Neural progenitor cell (in vitro differentiated cells): ENCODE measurements around the gene RHBG. TPM values are rescaled to one million over a fixed set of nuclear protein-coding genes. Genes with fewer than 3 reads are reported as not detected.
"Not testable (repeated sequence)": the region's sequence is repeated elsewhere in the genome, so short reads cannot be mapped to it uniquely, and the experiment has no call there.

Experiments used
- DNase-seq: peaks from one replicate; pipeline ENCODE4 v3.0.0-alpha.2; 2016; ENCODE audit warnings: low spot score
- H2AFZ ChIP-seq: fragments of 200-600 bp; sonication (generic); replicated peaks from 2 replicates; pipeline ENCODE4 v1.6.1; 2016; ENCODE audit warnings: antibody characterized with exemption
- H3F3A ChIP-seq: fragments of 200-600 bp; sonication (generic); 2 replicates; pipeline ENCODE4 v1.6.1; 2016; ENCODE audit warnings: antibody characterized with exemption, low read depth
- H3K27ac ChIP-seq: fragments of 200-600 bp; sonication (generic); 2 replicates; pipeline ENCODE4 v1.5.1; 2016; ENCODE audit warnings: mild to moderate bottlenecking
- H3K27me3 ChIP-seq: fragments of 200-600 bp; sonication (generic); 2 replicates; pipeline ENCODE4 v1.6.1; 2016; ENCODE audit warnings: mild to moderate bottlenecking, moderate library complexity
- H3K36me3 ChIP-seq: fragments of 200-600 bp; sonication (generic); 2 replicates; pipeline ENCODE4 v1.5.1; 2016
- H3K4me1 ChIP-seq: fragments of 200-600 bp; sonication (generic); 2 replicates; pipeline ENCODE4 v1.6.1; 2016; ENCODE audit warnings: mixed run types
- H3K4me2 ChIP-seq: fragments of 200-600 bp; sonication (generic); 2 replicates; pipeline ENCODE4 v1.6.1; 2016
- H3K4me3 ChIP-seq: fragments of 200-600 bp; sonication (generic); 2 replicates; pipeline ENCODE4 v1.5.1; 2016
- H3K79me2 ChIP-seq: fragments of 200-600 bp; sonication (generic); 2 replicates; pipeline ENCODE4 v1.6.1; 2016; ENCODE audit warnings: low read depth
- H3K9ac ChIP-seq: fragments of 200-600 bp; sonication (generic); 2 replicates; pipeline ENCODE4 v1.6.1; 2016
- H3K9me3 ChIP-seq: fragments of 200-600 bp; sonication (generic); 2 replicates; pipeline ENCODE4 v1.5.1; 2016; ENCODE audit warnings: low read depth
- H4K20me1 ChIP-seq: fragments of 200-600 bp; sonication (generic); 2 replicates; pipeline ENCODE4 v1.6.1; 2016; ENCODE audit warnings: low read depth
- H3K27ac Mint-ChIP-seq: 3 replicates; pipeline ENCODE4 v1.8.0; 2021; ENCODE audit warnings: mixed read lengths
- H3K27me3 Mint-ChIP-seq: 2 replicates; pipeline ENCODE4 v1.8.0; 2022; ENCODE audit warnings: low read depth, mild to moderate bottlenecking, inconsistent platforms, moderate library complexity, mixed read lengths; ENCODE audit not compliant: insufficient read depth
- H3K36me3 Mint-ChIP-seq: 3 replicates; pipeline ENCODE4 v1.8.0; 2021; ENCODE audit warnings: mixed read lengths
- H3K4me1 Mint-ChIP-seq: 3 replicates; pipeline ENCODE4 v1.8.0; 2021; ENCODE audit warnings: mixed read lengths
- H3K4me3 Mint-ChIP-seq: 3 replicates; pipeline ENCODE4 v1.8.0; 2021; ENCODE audit warnings: mild to moderate bottlenecking, moderate library complexity, mixed read lengths
- H3K9me3 Mint-ChIP-seq: 3 replicates; pipeline ENCODE4 v1.8.0; 2020; ENCODE audit warnings: mixed read lengths
- CTCF ChIP-seq: fragments of 200-600 bp; sonication (generic); IDR thresholded peaks from 2 replicates; pipeline ENCODE4 v1.5.1; 2017; ENCODE audit warnings: antibody characterized with exemption, mild to moderate bottlenecking
- EZH2 ChIP-seq: fragments of 200-600 bp; sonication (generic); IDR thresholded peaks from 2 replicates; pipeline ENCODE4 v1.6.1; 2017; ENCODE audit warnings: antibody characterized with exemption, mild to moderate bottlenecking, moderate library complexity
- EZH2phosphoT487 ChIP-seq: fragments of 200-600 bp; sonication (generic); IDR thresholded peaks from 2 replicates; pipeline ENCODE4 v1.6.1; 2017; ENCODE audit warnings: antibody characterized with exemption
- total RNA-seq: library from RNA; depleted of rRNA; stranded (reverse); fragments of >200 nt; gene quantifications from 2 replicates; pipeline ENCODE4 v1.2.3, GENCODE V29; 2015; ENCODE audit warnings: low replicate concordance

The RHBG gene
- total RNA-seq, 1 donor from 2014 or later, result not detected

DNA sequence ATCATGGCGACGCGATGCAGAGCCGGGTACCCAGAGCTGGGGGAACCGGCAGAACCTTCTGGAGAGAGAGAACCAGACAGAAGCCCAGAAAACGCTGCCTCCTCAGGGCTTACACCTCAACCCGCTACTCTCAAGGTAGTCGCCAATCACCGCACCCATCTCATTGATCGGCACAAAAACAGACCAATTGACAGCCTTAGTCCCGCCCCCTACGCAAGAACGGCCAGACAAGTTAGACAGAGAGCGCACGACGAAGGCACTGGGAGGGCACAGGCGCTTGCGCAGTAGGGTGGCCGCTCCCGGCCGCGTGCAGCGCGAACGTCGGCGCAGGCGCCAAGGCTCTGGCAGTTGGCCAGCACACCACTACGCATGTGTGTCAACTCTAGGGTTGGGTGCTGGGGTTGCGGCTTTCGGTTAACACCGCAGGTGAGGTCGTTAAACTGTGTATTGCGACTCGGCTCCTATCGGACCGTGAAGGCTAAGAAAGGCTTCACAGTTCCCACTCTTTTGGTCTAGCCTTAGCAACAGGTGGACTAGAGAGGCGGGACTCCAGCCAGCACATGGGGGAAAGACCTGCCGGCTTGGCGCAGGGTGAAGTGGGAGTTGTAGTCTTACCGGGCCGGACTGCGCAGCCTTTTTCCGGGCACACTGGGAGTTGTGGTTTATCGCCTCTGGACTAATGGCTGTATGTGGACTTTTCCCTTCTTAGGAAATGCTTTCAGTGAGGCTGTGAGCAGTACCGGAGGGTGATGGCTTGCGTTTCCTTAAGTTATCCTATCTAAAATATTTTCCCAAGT, 30.6 kb upstream of the RHBG start, which contains the start of the genes CCT3 and TSACC:
Gene CCT3 (minus strand): TSS at position 113 of the 797 bp plus-strand sequence. CDS start 108 bp downstream, at position 5.
Gene TSACC (plus strand): TSS at position 347 of the 797 bp plus-strand sequence. CDS start 1,232 bp downstream, outside the sequence.
- TF ChIP-seq EZH2 (no peak), EZH2phosphoT487 (no peak), CTCF (no peak)
- Histone ChIP-seq H3K9me3 (no peaks in the 10 kb centered on the region), H4K20me1 (peaks cover 37% of the 10 kb centered on the region), H3K4me1 (peaks cover 14% of the 10 kb centered on the region), H3K27ac (peak within 1 kb of the TSS; percentile 52), H3K36me3 (peaks cover 8% of the 10 kb centered on the region), H2AFZ (peak within 1 kb of the TSS; percentile 98), H3K4me3 (peak within 1 kb of the TSS; percentile 99), H3K9ac (peak within 1 kb of the TSS; percentile 66), H3K27me3 (no peaks in the 10 kb centered on the region), H3K79me2 (peaks cover 45% of the 10 kb centered on the region), H3K4me2 (peak within 1 kb of the TSS; percentile 92), H3F3A (peaks cover 14% of the 10 kb centered on the region)
- Mint-ChIP-seq H3K27me3 (no peaks in the 10 kb centered on the region), H3K4me1 (peaks cover 22% of the 10 kb centered on the region), H3K4me3 (peak within 1 kb of the TSS; percentile 96), H3K9me3 (no peaks in the 10 kb centered on the region), H3K36me3 (peaks cover 13% of the 10 kb centered on the region), H3K27ac (peak within 1 kb of the TSS; percentile 61)
- DNase-seq, result peak; percentile 99

DNA sequence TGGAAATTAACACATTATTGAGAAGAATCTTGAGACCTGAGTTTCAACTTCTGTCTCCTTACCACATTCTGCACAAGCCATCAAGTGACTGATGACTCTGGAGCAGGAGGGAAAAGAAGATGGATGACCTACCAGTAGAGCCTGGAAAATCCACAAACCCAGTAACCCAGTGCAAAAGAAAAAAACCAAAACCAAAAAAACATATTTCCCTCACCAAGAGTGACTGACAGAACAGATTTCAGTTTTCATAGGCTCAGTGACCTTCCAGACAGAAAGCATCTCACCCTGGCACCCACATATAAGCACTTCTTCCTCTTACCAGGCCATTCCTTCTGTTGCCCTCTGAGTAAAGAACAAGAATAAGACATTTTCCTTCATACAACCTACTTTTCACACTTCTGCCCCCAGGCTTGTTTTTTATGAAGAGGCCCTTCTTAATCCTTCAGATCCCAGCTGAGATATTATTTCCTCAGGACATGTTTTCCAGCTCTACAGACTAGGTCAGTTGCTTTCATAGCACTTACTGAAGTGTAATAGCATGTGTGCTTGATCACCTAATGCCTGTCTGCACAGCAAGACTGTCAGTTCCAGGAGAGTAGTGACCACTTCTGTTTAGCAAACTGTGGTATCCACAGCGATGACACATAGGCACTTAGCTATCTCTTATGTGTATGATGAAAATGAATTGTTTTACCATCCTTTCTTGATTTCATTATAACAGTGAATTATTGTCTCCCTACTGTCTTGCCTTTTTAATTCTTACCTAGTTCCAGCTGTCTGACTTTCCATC, 26.6 kb upstream of the RHBG start:
- Histone ChIP-seq H3K79me2 (peaks cover 8% of the 10 kb centered on the region), H3K9ac (no peak overlapping the region), H3K4me2 (no peak overlapping the region), H2AFZ (no peak overlapping the region), H3F3A (peaks cover 6% of the 10 kb centered on the region), H3K4me3 (no peak overlapping the region), H3K9me3 (no peaks in the 10 kb centered on the region), H3K4me1 (no peaks in the 10 kb centered on the region), H4K20me1 (no peaks in the 10 kb centered on the region), H3K27me3 (no peaks in the 10 kb centered on the region), H3K36me3 (no peaks in the 10 kb centered on the region), H3K27ac (no peak overlapping the region)
- H3K4me1 Mint-ChIP-seq, result peaks cover 7% of the 10 kb centered on the region
- H3K9me3 Mint-ChIP-seq, result no peaks in the 10 kb centered on the region
- H3K27ac Mint-ChIP-seq, result no peak overlapping the region
- TF ChIP-seq EZH2phosphoT487 (no peak), CTCF (no peak), EZH2 (no peak)
- no peak overlapping the region for H3K4me3 Mint-ChIP-seq
- no peaks in the 10 kb centered on the region for H3K27me3 Mint-ChIP-seq
- no peaks in the 10 kb centered on the region for H3K36me3 Mint-ChIP-seq
- DNase-seq, result no peak

DNA sequence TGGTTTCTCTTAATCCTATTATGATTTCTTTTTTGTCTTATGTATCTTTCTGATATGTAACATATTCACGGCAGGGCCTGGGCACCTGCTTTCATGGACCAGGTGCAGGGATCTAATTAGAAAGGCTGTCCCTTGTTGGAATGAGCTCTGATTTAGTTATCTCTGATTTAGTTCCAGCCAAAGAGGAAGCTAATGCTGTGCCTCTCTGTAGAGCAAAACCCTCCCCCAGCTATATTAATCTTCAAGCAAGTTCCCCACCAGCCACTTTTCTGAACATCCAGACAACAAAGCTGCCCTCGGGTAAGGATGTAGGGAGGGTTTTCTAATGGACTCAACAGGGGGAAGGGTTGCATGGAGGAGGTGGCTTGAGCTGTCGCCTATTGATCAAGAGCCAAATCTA, 24.6 kb upstream of the RHBG start:
- peaks cover 3% of the 10 kb centered on the region for H3F3A ChIP-seq
- no peaks in the 10 kb centered on the region for H3K79me2 ChIP-seq
- no peaks in the 10 kb centered on the region for H3K36me3 Mint-ChIP-seq

DNA sequence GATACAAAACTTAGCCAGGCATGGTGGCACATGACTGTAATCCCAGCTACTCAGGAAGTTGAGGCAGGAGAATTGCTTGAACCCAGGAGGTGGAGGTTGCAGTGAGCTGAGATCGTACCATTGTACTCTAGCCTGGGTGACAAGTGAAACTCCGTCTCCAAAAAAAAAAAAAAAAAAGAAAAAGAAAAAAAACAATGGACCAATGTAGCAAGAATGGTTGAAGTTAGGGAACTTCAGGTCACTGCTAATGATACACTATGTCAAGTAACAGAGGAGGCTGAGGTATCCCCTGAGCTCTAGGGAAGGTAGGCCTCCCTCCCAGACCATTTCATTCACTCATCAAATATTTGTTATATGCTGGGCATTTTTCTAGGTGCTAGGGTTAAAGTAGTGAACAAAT, 23.0 kb upstream of the RHBG start:
- H3F3A ChIP-seq, H3K27ac ChIP-seq, H3K79me2 ChIP-seq, H3K4me1 Mint-ChIP-seq, H3K36me3 Mint-ChIP-seq, H3K4me3 ChIP-seq, H3K4me2 ChIP-seq, H3K9me3 ChIP-seq, H3K4me3 Mint-ChIP-seq, H3K36me3 ChIP-seq, H3K27me3 Mint-ChIP-seq, H4K20me1 ChIP-seq, H3K27me3 ChIP-seq, H3K27ac Mint-ChIP-seq, H3K9me3 Mint-ChIP-seq, H3K4me1 ChIP-seq, H3K9ac ChIP-seq, DNase-seq, H2AFZ ChIP-seq: not testable (repeated sequence)

More for the DNA sequence above, 24.6 kb upstream of the RHBG start:
- H2AFZ ChIP-seq, result no peak overlapping the region
- H3K36me3 ChIP-seq, result no peaks in the 10 kb centered on the region
- H3K9ac ChIP-seq, result no peak overlapping the region
- H3K4me2 ChIP-seq, result no peak overlapping the region
- no peaks in the 10 kb centered on the region for H3K4me1 ChIP-seq
- Mint-ChIP-seq H3K27me3 (no peaks in the 10 kb centered on the region), H3K27ac (no peak overlapping the region), H3K4me1 (peaks cover 4% of the 10 kb centered on the region), H3K9me3 (no peaks in the 10 kb centered on the region), H3K4me3 (no peak overlapping the region)
- H3K9me3 ChIP-seq, result no peaks in the 10 kb centered on the region
- no peak for DNase-seq
- H3K27me3 ChIP-seq, result no peaks in the 10 kb centered on the region
- no peak overlapping the region for H3K4me3 ChIP-seq
- no peak for TF ChIP-seq CTCF
- TF ChIP-seq EZH2, result no peak
- no peak for TF ChIP-seq EZH2phosphoT487
- no peak overlapping the region for H3K27ac ChIP-seq
- no peaks in the 10 kb centered on the region for H4K20me1 ChIP-seq
